ENCODE measurements around the gene RABEPK.

RABEPK gene

GRCh38 chr9:125255781-125256391 lies 55.5 kb downstream of the RABEPK start:
- no peak overlapping the region for H3K9ac ChIP-seq (ENCODE audit: low read depth, low read length, poor library complexity)
- H3K14ac ChIP-seq (ENCODE audit: low read length): no peak overlapping the region
- H2BK5ac ChIP-seq (ENCODE audit: low read length): no peak overlapping the region
- H3K18ac ChIP-seq (ENCODE audit: low read length): no peak overlapping the region
- H4K8ac ChIP-seq (ENCODE audit: low read depth, low read length): no peak overlapping the region
- DNase-seq (ENCODE audit: low spot score): no peak
- no peak overlapping the region for H2AK5ac ChIP-seq (ENCODE audit: low read depth, low read length)
- H3K9me3 ChIP-seq (replicated peaks in 1 of 2; ENCODE audit: control insufficient read depth in 2 of 2, insufficient read depth in 1 of 2, low read depth in 1 of 2, low read length in 2 of 2): no peaks in the 10 kb centered on the region
- H2BK15ac ChIP-seq (ENCODE audit: low read length): no peak overlapping the region
- no peaks in the 10 kb centered on the region for H3K79me1 ChIP-seq (ENCODE audit: low read depth, low read length)
- H3K4me2 ChIP-seq (ENCODE audit: insufficient read depth, low read length, poor library complexity, severe bottlenecking): no peak overlapping the region
- H3K4me1 ChIP-seq (ENCODE audit: control insufficient read depth in 2 of 2, insufficient read depth in 1 of 2, low read depth in 1 of 2, low read length in 2 of 2): no peaks in the 10 kb centered on the region
- H3K23ac ChIP-seq (ENCODE audit: low read depth, low read length, poor library complexity): no peak overlapping the region
- H4K91ac ChIP-seq (ENCODE audit: low read depth, low read length, poor library complexity): no peak overlapping the region
- H2BK120ac ChIP-seq (ENCODE audit: low read depth, low read length): no peak overlapping the region
- no peak overlapping the region for H3K27ac ChIP-seq (replicated peaks; ENCODE audit: low read length)
- H2BK12ac ChIP-seq (ENCODE audit: low read length): no peak overlapping the region
- no peaks in the 10 kb centered on the region for H3K36me3 ChIP-seq (replicated peaks in 1 of 2; ENCODE audit: control insufficient read depth in 2 of 2, insufficient read depth in 2 of 2, low read length in 2 of 2)
- no peak overlapping the region for H3K4ac ChIP-seq (ENCODE audit: low read length)
- no CpG with 5 or more reads among the region's 2 CpGs for WGBS, 2 donors (ENCODE audit: extremely low coverage in 2 of 2, insufficient read length in 2 of 2, insufficient replicate concordance in 1 of 2)
- no peaks in the 10 kb centered on the region for H3K27me3 ChIP-seq (ENCODE audit: control insufficient read depth in 3 of 3, insufficient read depth in 3 of 3, low read depth in 1 of 3, low read length in 3 of 3)
- no peak overlapping the region for H2AFZ ChIP-seq (ENCODE audit: low read length)
- H3K4me3 ChIP-seq (ENCODE audit: low read length in 2 of 2): no peak overlapping the region

- H3K4me1 ChIP-seq (ENCODE audit: control insufficient read depth in 2 of 2, insufficient read depth in 1 of 2, low read depth in 1 of 2, low read length in 2 of 2): peaks cover 0 to 2% of the 10 kb centered on the region in 2 donors
Measured at GRCh38 chr9:125258160-125258785, 57.9 kb downstream of the RABEPK start.

GRCh38 chr9:125258832-125259534 lies 58.6 kb downstream of the RABEPK start:
- no peak overlapping the region for H2BK5ac ChIP-seq (ENCODE audit: low read length)
- no peak overlapping the region for H3K27ac ChIP-seq (replicated peaks; ENCODE audit: low read length)
- no peak overlapping the region for H2BK15ac ChIP-seq (ENCODE audit: low read length)
- H2BK12ac ChIP-seq (ENCODE audit: low read length): no peak overlapping the region
- no peak overlapping the region for H2AK5ac ChIP-seq (ENCODE audit: low read depth, low read length)
- DNase-seq (ENCODE audit: low spot score): no peak
- H2BK120ac ChIP-seq (ENCODE audit: low read depth, low read length): no peak overlapping the region
- no peak overlapping the region for H3K9ac ChIP-seq (ENCODE audit: low read depth, low read length, poor library complexity)
- no peak overlapping the region for H4K8ac ChIP-seq (ENCODE audit: low read depth, low read length)
- H3K79me1 ChIP-seq (ENCODE audit: low read depth, low read length): peaks cover 8% of the 10 kb centered on the region
- no peak overlapping the region for H3K18ac ChIP-seq (ENCODE audit: low read length)
- no peak overlapping the region for H3K4ac ChIP-seq (ENCODE audit: low read length)
- H3K14ac ChIP-seq (ENCODE audit: low read length): no peak overlapping the region
- no peak overlapping the region for H2AFZ ChIP-seq (ENCODE audit: low read length)
- H3K27me3 ChIP-seq (ENCODE audit: control insufficient read depth in 3 of 3, insufficient read depth in 3 of 3, low read depth in 1 of 3, low read length in 3 of 3): no peaks in the 10 kb centered on the region
- H3K4me3 ChIP-seq (ENCODE audit: low read length in 2 of 2): no peak overlapping the region
- peaks cover 0 to 6% of the 10 kb centered on the region in 2 donors for H3K36me3 ChIP-seq (replicated peaks in 1 of 2; ENCODE audit: control insufficient read depth in 2 of 2, insufficient read depth in 2 of 2, low read length in 2 of 2)
- no peaks in the 10 kb centered on the region for H3K9me3 ChIP-seq (replicated peaks in 1 of 2; ENCODE audit: control insufficient read depth in 2 of 2, insufficient read depth in 1 of 2, low read depth in 1 of 2, low read length in 2 of 2)
- H3K4me1 ChIP-seq (ENCODE audit: control insufficient read depth in 2 of 2, insufficient read depth in 1 of 2, low read depth in 1 of 2, low read length in 2 of 2): peaks cover 0 to 2% of the 10 kb centered on the region in 2 donors
- H4K91ac ChIP-seq (ENCODE audit: low read depth, low read length, poor library complexity): no peak overlapping the region
- H3K4me2 ChIP-seq (ENCODE audit: insufficient read depth, low read length, poor library complexity, severe bottlenecking): no peak overlapping the region
- no CpG with 5 or more reads among the region's 2 CpGs for WGBS, 2 donors (ENCODE audit: extremely low coverage in 2 of 2, insufficient read length in 2 of 2, insufficient replicate concordance in 1 of 2)
- no peak overlapping the region for H3K23ac ChIP-seq (ENCODE audit: low read depth, low read length, poor library complexity)

More at GRCh38 chr9:125258160-125258785, 57.9 kb downstream of the RABEPK start:
- no peak overlapping the region for H2BK12ac ChIP-seq (ENCODE audit: low read length)
- no peak for DNase-seq (ENCODE audit: low spot score)
- H2AK5ac ChIP-seq (ENCODE audit: low read depth, low read length): no peak overlapping the region
- no peak overlapping the region for H3K23ac ChIP-seq (ENCODE audit: low read depth, low read length, poor library complexity)
- peaks cover 5% of the 10 kb centered on the region for H3K79me1 ChIP-seq (ENCODE audit: low read depth, low read length)
- H3K4me3 ChIP-seq (ENCODE audit: low read length in 2 of 2): no peak overlapping the region
- H3K4ac ChIP-seq (ENCODE audit: low read length): no peak overlapping the region
- no peak overlapping the region for H3K27ac ChIP-seq (replicated peaks; ENCODE audit: low read length)
- no peak overlapping the region for H2BK15ac ChIP-seq (ENCODE audit: low read length)
- H4K8ac ChIP-seq (ENCODE audit: low read depth, low read length): no peak overlapping the region
- H3K9ac ChIP-seq (ENCODE audit: low read depth, low read length, poor library complexity): no peak overlapping the region
- no peak overlapping the region for H3K14ac ChIP-seq (ENCODE audit: low read length)
- no peaks in the 10 kb centered on the region for H3K27me3 ChIP-seq (ENCODE audit: control insufficient read depth in 3 of 3, insufficient read depth in 3 of 3, low read depth in 1 of 3, low read length in 3 of 3)
- no peak overlapping the region for H3K18ac ChIP-seq (ENCODE audit: low read length)
- no peaks in the 10 kb centered on the region for H3K36me3 ChIP-seq (replicated peaks in 1 of 2; ENCODE audit: control insufficient read depth in 2 of 2, insufficient read depth in 2 of 2, low read length in 2 of 2)
- no peak overlapping the region for H2BK5ac ChIP-seq (ENCODE audit: low read length)
- no peak overlapping the region for H4K91ac ChIP-seq (ENCODE audit: low read depth, low read length, poor library complexity)
- WGBS, 2 donors (ENCODE audit: extremely low coverage in 2 of 2, insufficient read length in 2 of 2, insufficient replicate concordance in 1 of 2): no CpG with 5 or more reads among the region's 6 CpGs
- H3K4me2 ChIP-seq (ENCODE audit: insufficient read depth, low read length, poor library complexity, severe bottlenecking): no peak overlapping the region
- H2AFZ ChIP-seq (ENCODE audit: low read length): no peak overlapping the region
- no peak overlapping the region for H2BK120ac ChIP-seq (ENCODE audit: low read depth, low read length)
- no peaks in the 10 kb centered on the region for H3K9me3 ChIP-seq (replicated peaks in 1 of 2; ENCODE audit: control insufficient read depth in 2 of 2, insufficient read depth in 1 of 2, low read depth in 1 of 2, low read length in 2 of 2)

GRCh38 chr9:125260561-125260960 lies 60.2 kb downstream of the RABEPK start:
- Histone ChIP-seq H3K27ac (replicated peaks; ENCODE audit: low read length) (no peak overlapping the region), H3K18ac (ENCODE audit: low read length) (no peak overlapping the region), H4K91ac (ENCODE audit: low read depth, low read length, poor library complexity) (no peak overlapping the region), H3K23ac (ENCODE audit: low read depth, low read length, poor library complexity) (no peak overlapping the region), H3K79me1 (ENCODE audit: low read depth, low read length) (peaks cover 8% of the 10 kb centered on the region), H3K4me3 (ENCODE audit: low read length in 2 of 2) (no peak overlapping the region), H3K9ac (ENCODE audit: low read depth, low read length, poor library complexity) (no peak overlapping the region), H2AK5ac (ENCODE audit: low read depth, low read length) (no peak overlapping the region), H3K4me2 (ENCODE audit: insufficient read depth, low read length, poor library complexity, severe bottlenecking) (no peak overlapping the region), H3K4ac (ENCODE audit: low read length) (no peak overlapping the region), H4K8ac (ENCODE audit: low read depth, low read length) (no peak overlapping the region), H2AFZ (ENCODE audit: low read length) (no peak overlapping the region), H3K36me3 (replicated peaks in 1 of 2; ENCODE audit: control insufficient read depth in 2 of 2, insufficient read depth in 2 of 2, low read length in 2 of 2) (peaks cover 0 to 18% of the 10 kb centered on the region in 2 donors), H2BK12ac (ENCODE audit: low read length) (no peak overlapping the region), H3K27me3 (ENCODE audit: control insufficient read depth in 3 of 3, insufficient read depth in 3 of 3, low read depth in 1 of 3, low read length in 3 of 3) (no peaks in the 10 kb centered on the region), H3K4me1 (ENCODE audit: control insufficient read depth in 2 of 2, insufficient read depth in 1 of 2, low read depth in 1 of 2, low read length in 2 of 2) (peaks cover 0 to 2% of the 10 kb centered on the region in 2 donors), H3K14ac (ENCODE audit: low read length) (no peak overlapping the region), H2BK120ac (ENCODE audit: low read depth, low read length) (no peak overlapping the region), H2BK15ac (ENCODE audit: low read length) (no peak overlapping the region), H2BK5ac (ENCODE audit: low read length) (no peak overlapping the region), H3K9me3 (replicated peaks in 1 of 2; ENCODE audit: control insufficient read depth in 2 of 2, insufficient read depth in 1 of 2, low read depth in 1 of 2, low read length in 2 of 2) (no peaks in the 10 kb centered on the region)
- DNase-seq (ENCODE audit: low spot score): no peak

Data from neuronal stem cell (in vitro differentiated cells).